Panc1 (cell line): ENCODE results near the gene RPL4. TPM values are rescaled to one million over a fixed set of nuclear protein-coding genes. Genes with fewer than 3 reads are reported as not detected.

Experiments used
- ATAC-seq: fragments of 200-7000 bp; cut with Tn5 transposase; 2 replicates; pipeline ENCODE4 v1.9.1; 2020; ENCODE audit warnings: mild to moderate bottlenecking, moderate library complexity
- BruUV-seq: library from RNA; stranded (reverse); fragments of 400-500 nt; replicated peaks from 2 replicates; lab custom pipeline; 2021; lab: Mats Ljungman, UMichigan
- CTCF ChIA-PET: fragments of 300-600 bp; sonication (Branson Sonifier 250); formaldehyde crosslinking; loops from one replicate; lab custom pipeline; 2022; ENCODE audit warnings: antibody characterized with exemption; lab: Charles Lee
- POLR2A ChIA-PET: fragments of 300-600 bp; sonication (Branson Sonifier 250); formaldehyde crosslinking; loops from one replicate; lab custom pipeline; 2022; ENCODE audit warnings: antibody characterized with exemption; lab: Charles Lee
- DNase-seq: peaks from one replicate; pipeline ENCODE4 v3.0.0-alpha.2; 2010; ENCODE audit warnings: low read depth, low spot score
- H3K27ac ChIP-seq: 2 replicates; pipeline ENCODE4 v1.5.1; 2011; ENCODE audit warnings: mild to moderate bottlenecking, low read length, inconsistent platforms
- H3K27me3 ChIP-seq: fragments of 200-500 bp; sonication (Bioruptor generic); 2 replicates; pipeline ENCODE4 v1.6.0; 2014; ENCODE audit warnings: low read length, inconsistent platforms; ENCODE audit not compliant: control insufficient read depth, insufficient read depth
- H3K36me3 ChIP-seq: fragments of 200-500 bp; sonication (Bioruptor generic); 2 replicates; pipeline ENCODE4 v1.5.1; 2014; ENCODE audit warnings: inconsistent platforms, mild to moderate bottlenecking, low read length, moderate library complexity; ENCODE audit not compliant: control insufficient read depth, insufficient read depth
- H3K4me1 ChIP-seq: 2 replicates; pipeline ENCODE4 v1.5.1; 2011; ENCODE audit warnings: inconsistent platforms, mild to moderate bottlenecking, low read length, moderate library complexity; ENCODE audit not compliant: control insufficient read depth, insufficient read depth
- H3K4me3 ChIP-seq, 2 experiments: 2 replicates each; pipeline ENCODE4 v1.5.1; 2011 to 2012; ENCODE audit warnings: low read depth in 2 of 2, low read length in 2 of 2, mild to moderate bottlenecking in 2 of 2, inconsistent platforms in 1 of 2, moderate library complexity in 1 of 2
- H3K9me3 ChIP-seq: fragments of 200-500 bp; sonication (Bioruptor generic); 2 replicates; pipeline ENCODE4 v1.5.1; 2014; ENCODE audit warnings: low read depth, mild to moderate bottlenecking, inconsistent platforms, low read length, moderate library complexity; ENCODE audit not compliant: control insufficient read depth, insufficient read depth
- CTCF ChIP-seq: fragments of 450-650 bp; IDR thresholded peaks from 2 replicates; pipeline ENCODE4 v1.5.1; 2017; ENCODE audit warnings: mild to moderate bottlenecking
- POLR2AphosphoS5 ChIP-seq: IDR thresholded peaks from 2 replicates; pipeline ENCODE4 v1.6.1; 2012; ENCODE audit warnings: mild to moderate bottlenecking, low read depth, low read length, moderate library complexity
- SIN3A ChIP-seq: IDR thresholded peaks from 2 replicates; pipeline ENCODE4 v1.6.1; 2012; ENCODE audit warnings: low read depth, mild to moderate bottlenecking, low read length, moderate library complexity, borderline replicate concordance; ENCODE audit not compliant: insufficient read depth
- TCF7L2 ChIP-seq: IDR thresholded peaks from 2 replicates; pipeline ENCODE4 v1.6.1; 2011; ENCODE audit warnings: mild to moderate bottlenecking, low read depth, low read length, inconsistent platforms
- in situ Hi-C: cut with HindIII; loops from 2 replicates; pipeline ENCODE4 v1.10.0; 2016; ENCODE audit warnings: low sequenced_read_pairs, low pct_unique_long_range_greater_than_20kb
- intact Hi-C: fragments of 100-400 bp; cut with micrococcal nuclease; formaldehyde crosslinking; loops from one replicate; pipeline ENCODE4 v1.10.0; 2022; ENCODE audit not compliant: unreplicated experiment
- total RNA-seq: library from RNA; stranded (reverse); gene quantifications from one replicate; pipeline ENCODE4 v1.2.1, GENCODE V29; 2021; ENCODE audit not compliant: unreplicated experiment
- TF ChIP-seq, protein P1 (sequence below), 2 experiments: IDR thresholded peaks; 2 replicates each; pipeline ENCODE4 v1.6.1; 2011 to 2012; ENCODE audit warnings: low read depth in 2 of 2, control low read depth in 1 of 2, low read length in 1 of 2, mild to moderate bottlenecking in 1 of 2, moderate library complexity in 1 of 2; ENCODE audit not compliant: insufficient read depth in 1 of 2

The RPL4 gene
- total RNA-seq, 1 experiment from 2014 or later, result 2,268 TPM

- Histone ChIP-seq H3K27ac (no peak overlapping the region), H3K4me3 (no peak overlapping the region), H3K27me3 (no peaks in the 10 kb centered on the region), H3K4me1 (peaks cover 4% of the 10 kb centered on the region; the same call in 1 of the 2 replicates), H3K9me3 (no peaks in the 10 kb centered on the region), H3K36me3 (peaks cover 22% of the 10 kb centered on the region)
- POLR2A ChIA-PET, result no interaction called here
- no peak for TF ChIP-seq TCF7L2
- TF ChIP-seq POLR2AphosphoS5, result no peak
- TF ChIP-seq, protein P1, sequence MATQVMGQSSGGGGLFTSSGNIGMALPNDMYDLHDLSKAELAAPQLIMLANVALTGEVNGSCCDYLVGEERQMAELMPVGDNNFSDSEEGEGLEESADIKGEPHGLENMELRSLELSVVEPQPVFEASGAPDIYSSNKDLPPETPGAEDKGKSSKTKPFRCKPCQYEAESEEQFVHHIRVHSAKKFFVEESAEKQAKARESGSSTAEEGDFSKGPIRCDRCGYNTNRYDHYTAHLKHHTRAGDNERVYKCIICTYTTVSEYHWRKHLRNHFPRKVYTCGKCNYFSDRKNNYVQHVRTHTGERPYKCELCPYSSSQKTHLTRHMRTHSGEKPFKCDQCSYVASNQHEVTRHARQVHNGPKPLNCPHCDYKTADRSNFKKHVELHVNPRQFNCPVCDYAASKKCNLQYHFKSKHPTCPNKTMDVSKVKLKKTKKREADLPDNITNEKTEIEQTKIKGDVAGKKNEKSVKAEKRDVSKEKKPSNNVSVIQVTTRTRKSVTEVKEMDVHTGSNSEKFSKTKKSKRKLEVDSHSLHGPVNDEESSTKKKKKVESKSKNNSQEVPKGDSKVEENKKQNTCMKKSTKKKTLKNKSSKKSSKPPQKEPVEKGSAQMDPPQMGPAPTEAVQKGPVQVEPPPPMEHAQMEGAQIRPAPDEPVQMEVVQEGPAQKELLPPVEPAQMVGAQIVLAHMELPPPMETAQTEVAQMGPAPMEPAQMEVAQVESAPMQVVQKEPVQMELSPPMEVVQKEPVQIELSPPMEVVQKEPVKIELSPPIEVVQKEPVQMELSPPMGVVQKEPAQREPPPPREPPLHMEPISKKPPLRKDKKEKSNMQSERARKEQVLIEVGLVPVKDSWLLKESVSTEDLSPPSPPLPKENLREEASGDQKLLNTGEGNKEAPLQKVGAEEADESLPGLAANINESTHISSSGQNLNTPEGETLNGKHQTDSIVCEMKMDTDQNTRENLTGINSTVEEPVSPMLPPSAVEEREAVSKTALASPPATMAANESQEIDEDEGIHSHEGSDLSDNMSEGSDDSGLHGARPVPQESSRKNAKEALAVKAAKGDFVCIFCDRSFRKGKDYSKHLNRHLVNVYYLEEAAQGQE (IDR thresholded peaks at IDR 0.05; ENCODE audit: insufficient read depth in 1 of 2, low read depth in 2 of 2, low read length in 1 of 2), result no peak
- TF ChIP-seq SIN3A, result no peak
- no peak for TF ChIP-seq CTCF
- DNase-seq, result no peak
- intact Hi-C loops, result no loop called here
- no TSS peak for BruUV-seq
- CTCF ChIA-PET, result no interaction called here
- in situ Hi-C loops, result no loop called here
- ATAC-seq, result no peak
These were observed 3.7 kb upstream of the RPL4 start for GRCh38 chr15:66508293-66508883.

DNA sequence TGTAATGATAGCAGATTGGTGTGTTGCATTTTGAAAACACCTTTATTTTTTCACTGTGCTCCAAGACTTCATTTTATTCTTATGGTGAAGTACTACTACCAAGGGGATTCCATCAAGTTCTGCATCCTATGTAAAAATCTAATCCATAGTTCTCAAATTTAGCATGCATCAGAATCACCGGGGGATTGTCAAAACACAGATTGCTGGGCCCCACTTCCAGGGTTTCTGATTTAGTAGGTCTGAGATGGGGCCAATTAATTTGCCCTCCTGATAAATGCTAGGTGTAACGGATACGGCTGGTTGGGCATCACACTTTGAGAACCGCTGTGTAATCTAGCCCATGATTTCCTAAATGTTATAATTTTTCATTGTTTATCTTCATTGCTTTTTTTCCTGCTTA is 1.2 kb upstream of the RPL4 start:
- intact Hi-C loops, result no loop called here
- peaks cover 22% of the 10 kb centered on the region for H3K4me1 ChIP-seq
- H3K36me3 ChIP-seq, result peaks cover 47% of the 10 kb centered on the region
- no peak for DNase-seq
- no peaks in the 10 kb centered on the region for H3K27me3 ChIP-seq
- peak overlapping the region; percentile 100 for H3K27ac ChIP-seq
- ChIA-PET CTCF (interaction anchor here (1.0 kb wide), 1 partner anchor 61 kb away, joined by 3 read pairs; no protein-coding TSS in a partner anchor), POLR2A (no interaction called here)
- H3K9me3 ChIP-seq, result no peaks in the 10 kb centered on the region
- ATAC-seq, result no peak
- TF ChIP-seq TCF7L2, result no peak
- TF ChIP-seq CTCF, result no peak
- no peak for TF ChIP-seq SIN3A
- TF ChIP-seq, protein P1 (IDR thresholded peaks at IDR 0.05; ENCODE audit: insufficient read depth in 1 of 2, low read depth in 2 of 2, low read length in 1 of 2), result no peak
- no peak for TF ChIP-seq POLR2AphosphoS5
- in situ Hi-C loops, result no loop called here
- H3K4me3 ChIP-seq, result peak overlapping the region; percentile 100
- TSS peak; percentile 92 for BruUV-seq
